GM20431 (cell line): ENCODE data around the gene CYFIP2.

ENCODE experiments used
- in situ Hi-C: fragments of 300-500 bp; cut with MseI, MboI; formaldehyde crosslinking; loops from one replicate; pipeline ENCODE4 v1.15.0; 2020; ENCODE audit warnings: low sequenced_read_pairs; ENCODE audit not compliant: unreplicated experiment

The CYFIP2 gene

DNA sequence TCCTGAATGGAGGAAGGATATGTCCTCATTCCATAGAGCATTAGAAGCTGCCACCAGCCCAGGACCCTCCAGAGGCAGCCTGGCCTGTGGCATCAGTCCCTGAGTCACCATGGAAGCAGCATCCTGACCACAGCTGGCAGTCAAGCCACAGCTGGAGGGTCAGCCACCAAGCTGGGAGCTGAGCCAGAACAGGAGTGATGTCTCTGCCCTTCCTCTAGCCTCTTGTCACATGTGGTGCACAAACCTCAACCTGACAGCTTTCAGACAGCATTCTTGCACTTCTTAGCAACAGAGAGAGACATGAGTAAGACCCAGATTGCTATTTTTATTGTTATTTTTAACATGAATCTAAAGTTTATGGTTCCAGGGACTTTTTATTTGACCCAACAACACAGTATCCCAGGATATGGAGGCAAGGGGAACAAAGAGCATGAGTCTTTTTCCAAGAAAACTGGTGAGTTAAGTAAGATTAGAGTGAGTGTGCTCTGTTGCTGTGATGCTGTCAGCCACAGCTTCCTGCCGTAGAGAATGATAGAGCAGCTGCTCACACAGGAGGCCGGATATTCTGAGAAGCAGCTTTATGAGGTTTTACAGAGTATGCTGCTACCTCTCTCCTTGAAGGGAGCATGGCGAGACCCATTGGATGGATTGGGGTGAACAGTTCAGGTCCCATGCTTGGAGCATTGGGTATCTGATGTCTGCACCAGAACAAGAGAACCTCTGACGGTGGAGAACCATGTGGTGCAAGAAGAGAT is 13.0 kb upstream of the CYFIP2 start:
- in situ Hi-C loops, result no loop called here

DNA sequence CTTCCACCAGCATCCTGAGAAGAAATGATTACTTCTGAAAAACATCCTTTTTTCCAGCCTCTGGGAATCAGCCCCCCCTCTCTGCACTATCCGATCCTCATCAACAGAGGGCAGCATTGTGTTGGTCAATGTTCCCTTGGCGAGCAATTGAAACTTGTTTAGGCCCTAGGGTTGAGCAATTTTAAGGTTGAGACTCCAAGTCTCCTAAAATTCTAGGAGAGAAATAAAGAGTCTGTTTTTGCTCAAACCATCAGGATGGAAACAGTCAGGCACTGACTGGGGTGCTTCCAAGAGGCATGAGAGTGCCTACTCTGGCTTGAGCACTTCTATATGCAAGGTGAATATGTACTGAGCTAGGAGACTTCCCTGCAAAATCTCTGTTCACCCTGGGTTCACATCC is 12.4 kb upstream of the CYFIP2 start:
- in situ Hi-C loops, result no loop called here

DNA sequence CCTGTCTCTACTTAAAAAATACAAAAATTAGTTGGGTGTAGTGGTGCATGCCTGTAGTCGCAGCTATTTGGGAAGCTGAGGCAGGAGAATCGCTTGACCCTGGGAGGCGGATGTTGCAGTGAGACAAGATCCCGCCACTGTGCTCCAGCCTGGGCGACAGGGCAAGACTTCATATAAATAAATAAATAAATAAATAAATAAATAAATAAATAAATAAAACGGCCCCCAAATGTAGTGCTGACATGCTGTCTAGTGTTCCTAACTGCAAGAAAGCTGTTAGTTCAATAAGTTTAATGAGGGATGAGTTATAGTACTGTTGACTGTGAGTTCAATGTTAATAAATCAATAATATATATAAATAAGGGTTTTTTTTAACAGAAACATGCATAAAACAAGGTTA is 7.5 kb upstream of the CYFIP2 start:
- in situ Hi-C loops, result no loop called here

DNA sequence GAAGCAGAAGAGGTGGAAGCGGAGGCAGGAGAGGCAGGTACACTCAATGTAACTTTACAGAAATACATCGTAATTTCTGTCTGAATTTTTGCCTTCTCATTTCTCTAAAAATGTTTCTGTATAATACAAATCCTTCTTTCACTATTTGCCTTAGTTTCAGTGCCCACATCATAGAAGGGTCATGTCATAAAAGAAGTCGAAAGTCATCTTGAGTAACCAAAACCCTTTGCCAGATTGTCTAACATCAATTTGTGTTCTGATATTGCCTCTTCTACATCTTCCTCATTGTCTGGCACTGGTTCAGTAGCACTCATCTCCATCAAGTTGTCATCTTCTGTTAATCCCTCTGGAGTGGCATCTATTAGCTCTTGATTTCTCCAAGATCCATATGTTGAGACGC is 6.2 kb upstream of the CYFIP2 start:
- in situ Hi-C loops, result no loop called here

DNA sequence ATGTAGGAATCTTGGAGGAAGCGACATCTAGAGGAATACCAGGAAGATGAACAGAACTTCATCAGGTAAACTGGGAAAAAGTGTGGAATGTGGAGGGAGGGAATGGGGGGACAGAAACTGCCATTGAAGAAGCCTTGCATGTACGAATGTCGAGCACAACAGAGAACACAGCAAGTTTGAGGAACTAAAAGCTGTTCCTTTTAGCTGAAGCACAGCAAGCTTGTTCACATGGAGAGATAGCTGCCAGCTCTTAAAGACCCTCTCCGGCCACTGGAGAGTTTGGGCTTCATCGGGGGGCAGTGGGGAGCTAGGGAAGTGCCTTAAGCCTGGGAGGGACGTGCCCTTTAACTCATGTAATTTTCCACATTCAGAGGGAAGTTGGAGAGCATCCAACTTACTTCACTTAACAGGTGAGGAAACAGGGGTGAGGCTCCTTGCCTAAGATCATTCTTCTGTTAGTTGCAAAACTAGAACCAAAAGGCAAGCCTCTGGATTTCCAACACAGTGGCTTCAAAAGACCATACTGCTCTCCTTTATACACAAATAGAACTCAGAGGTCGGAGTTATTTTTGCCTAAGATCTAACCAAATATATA is 2.3 kb upstream of the CYFIP2 start:
- in situ Hi-C loops, result no loop called here

DNA sequence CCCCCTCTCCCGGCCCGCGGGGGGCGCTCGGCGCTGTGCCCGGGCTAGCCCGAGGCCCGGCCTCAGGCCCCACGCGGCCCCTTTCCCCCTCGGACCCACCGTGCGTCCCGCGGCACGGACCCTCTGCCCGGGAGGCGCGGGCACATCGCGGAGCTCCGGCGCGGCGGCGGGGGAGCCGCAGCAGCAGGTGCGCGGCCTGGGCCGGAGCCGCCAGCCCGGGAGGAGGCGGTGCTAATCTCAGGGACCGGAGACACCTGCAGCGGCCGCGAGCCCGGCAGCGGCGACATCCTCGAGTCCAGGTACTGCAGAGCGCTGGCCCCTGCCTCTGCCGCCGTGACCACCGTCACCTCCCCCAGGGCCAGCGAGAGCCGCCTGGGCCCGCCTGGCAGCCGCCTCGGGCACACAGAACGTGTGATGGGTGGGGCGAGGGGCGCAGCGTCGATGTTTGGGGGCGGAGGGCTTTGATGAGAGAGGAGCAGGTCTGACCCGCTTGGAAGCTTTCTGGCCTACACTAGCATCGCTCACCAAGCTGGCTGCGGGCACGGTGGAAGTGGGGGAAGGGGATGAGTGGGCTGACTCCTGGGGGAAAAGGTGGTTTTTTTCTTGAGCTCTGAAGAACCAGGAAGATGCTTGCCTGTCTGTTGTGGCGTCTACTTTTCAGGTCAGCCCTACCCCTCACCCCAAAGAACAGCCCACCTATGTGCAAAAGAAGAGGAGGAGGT is 524 bp downstream of the CYFIP2 start:
- in situ Hi-C loops, result no loop called here

DNA sequence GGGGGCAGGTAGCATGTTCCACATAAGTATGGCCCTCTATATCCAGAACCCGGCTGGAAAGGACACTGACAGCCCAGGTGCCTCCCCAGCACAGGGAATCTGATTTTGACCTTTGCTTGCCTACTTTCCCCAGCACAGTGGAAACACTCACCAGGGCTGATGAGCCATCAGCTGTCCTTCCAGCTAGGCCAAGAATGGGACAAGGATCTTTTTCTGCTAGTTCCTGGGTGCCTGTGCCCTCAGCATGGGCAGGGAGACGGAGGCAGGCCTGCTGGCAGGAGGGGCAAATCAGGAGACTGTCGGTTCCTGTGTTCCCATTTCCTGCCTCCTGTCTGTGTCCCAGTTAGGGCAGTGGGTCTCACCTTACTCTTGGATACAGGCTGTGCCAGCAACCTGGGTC is 1.1 kb downstream of the CYFIP2 start:
- in situ Hi-C loops, result no loop called here

DNA sequence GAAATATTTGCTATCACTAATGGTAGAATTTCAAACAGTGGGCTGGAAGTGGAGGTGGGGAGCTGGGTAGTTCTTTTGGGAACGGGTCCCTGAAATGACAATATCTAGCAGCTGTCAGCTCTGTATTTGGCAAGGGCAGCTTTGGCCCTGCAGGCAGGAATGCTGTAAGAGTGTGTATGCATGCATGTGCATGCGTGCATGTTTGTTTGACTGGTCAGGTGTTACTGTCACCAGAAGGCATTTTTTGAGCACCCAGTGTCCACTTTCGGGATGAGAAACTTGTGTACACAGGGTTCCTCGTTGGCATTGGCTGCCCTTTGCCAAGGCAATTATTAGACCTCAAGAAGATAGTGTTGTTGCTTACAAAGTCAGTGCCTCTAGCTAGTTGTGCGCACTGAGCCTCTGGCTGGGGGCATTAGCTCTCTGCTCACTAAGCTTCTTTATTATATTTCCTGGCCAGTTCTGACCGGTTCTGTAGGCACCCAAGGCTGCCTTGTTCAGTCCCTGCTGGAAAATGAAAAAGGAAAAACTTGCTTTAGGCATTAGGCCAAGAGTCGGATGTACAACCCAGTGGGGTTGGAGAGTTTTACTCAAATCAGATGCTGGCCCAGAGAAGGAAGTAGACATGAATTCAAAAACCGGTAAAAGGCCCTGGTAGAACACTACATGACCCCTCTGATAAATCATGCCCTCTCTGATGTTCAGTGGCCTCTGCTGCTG is 2.0 kb downstream of the CYFIP2 start:
- in situ Hi-C loops, result no loop called here

DNA sequence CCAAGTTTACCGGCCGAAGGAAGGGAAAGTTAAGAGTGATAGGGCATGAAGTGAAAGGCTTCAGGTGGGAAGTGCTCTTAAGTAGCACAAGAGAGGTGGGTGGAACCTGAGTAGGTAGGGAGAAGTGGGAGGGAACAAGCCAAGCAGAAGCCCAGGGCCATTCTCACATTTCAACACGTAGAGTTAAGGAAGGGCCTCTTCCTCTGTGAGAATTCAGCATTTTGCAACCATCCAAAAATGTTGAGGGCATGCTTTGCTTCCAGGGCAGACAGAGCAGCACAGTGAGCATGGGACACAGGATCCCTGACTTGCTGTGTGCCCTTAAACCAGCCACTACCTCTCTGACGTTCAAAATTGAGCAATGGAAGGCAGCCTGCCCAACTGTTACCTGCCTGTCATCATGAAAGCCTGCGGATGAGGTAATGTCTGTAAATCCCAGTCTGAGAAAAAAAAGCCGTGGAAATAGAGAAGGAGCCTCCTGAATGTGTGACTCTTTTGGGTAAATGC is 3.3 kb downstream of the CYFIP2 start:
- in situ Hi-C loops, result no loop called here

DNA sequence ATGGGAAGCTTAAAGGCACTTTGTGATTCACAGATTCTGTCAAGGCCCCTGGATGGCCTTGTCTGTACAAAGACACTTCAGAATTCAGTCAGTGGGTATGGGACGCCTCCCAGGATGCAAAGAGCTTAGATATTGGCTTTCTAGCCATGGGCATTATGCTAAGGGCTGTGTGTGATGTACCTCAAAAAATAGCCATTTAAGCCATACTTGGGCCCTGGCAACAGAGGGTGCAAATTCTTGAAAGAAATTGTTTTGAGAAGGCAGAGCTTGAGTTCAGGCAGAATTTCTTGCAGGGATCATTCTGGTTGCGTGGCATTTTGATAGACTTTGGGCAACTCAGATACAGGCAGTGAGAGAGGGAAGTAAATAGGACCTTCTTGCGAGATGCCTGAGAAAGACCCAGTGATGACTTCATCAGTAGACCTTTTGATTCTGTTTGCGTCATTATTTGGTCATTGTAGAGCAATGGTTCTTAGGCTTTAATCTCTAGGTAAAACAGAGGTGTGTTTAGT is 3.9 kb downstream of the CYFIP2 start:
- in situ Hi-C loops, result no loop called here

DNA sequence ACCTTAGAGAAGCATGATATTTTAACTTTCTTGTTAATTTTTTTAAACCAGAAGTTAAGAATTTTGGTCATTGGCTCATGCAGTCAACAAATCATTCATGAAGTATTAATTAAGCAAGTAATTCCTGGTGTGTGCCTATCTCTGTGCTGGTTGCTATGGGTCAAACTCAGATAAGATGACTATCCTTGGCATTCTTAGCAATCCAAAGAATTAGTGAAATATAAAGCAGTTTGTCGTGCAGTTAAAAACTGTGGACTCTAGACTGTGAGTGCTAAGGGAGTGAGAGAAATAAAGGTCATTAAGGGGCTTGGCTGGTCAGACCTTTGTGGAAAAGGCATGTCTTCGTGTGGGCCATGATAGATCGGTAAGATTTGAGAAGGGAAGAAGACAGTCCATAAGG is 4.8 kb downstream of the CYFIP2 start:
- in situ Hi-C loops, result no loop called here

DNA sequence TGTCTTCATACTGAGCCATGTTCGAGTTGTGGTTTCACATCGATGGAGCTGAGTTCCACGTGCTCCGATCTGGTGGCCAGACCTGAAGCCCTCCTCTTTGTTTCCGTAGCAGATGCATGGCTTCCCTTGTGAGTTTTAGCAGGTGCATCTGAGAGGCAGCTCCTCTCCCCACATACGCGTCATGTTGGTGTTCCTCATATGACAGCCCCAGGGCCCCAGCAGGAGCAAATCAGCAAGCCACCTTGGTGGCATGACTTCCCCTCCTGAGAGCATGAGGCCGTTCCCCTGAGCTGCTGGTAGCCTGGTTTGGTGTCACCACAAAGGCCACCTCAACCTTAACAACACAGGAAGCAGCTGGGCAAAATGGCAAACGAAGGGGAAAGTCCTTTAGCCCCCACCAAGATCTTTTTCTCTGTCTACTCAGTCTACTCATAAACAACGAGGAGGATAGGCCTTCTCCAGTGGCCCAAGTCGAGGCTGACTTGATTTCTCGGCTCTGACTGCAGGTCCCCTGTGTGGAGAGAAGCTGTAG is 5.9 kb downstream of the CYFIP2 start:
- in situ Hi-C loops, result no loop called here

DNA sequence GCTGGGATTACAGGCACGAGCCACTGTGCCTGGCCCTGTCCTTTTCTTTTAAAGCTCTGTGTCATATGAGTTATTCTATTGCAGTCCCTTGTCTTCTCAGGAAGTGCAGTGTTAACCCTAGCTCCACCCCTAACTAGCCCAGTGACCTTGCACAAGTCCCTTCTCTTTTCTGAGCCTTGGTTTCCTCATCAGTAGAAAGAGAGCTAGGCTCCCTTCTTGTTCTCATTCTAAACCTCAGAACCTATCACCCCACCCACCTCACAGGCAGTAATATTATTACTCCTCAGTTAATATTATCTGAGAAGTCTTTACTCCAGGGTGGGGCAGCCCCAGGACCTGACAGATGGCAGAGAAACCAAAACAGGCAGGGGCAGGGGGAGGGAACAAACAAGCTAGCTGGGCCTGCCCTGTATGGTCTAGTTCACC is 7.2 kb downstream of the CYFIP2 start:
- in situ Hi-C loops, result no loop called here

DNA sequence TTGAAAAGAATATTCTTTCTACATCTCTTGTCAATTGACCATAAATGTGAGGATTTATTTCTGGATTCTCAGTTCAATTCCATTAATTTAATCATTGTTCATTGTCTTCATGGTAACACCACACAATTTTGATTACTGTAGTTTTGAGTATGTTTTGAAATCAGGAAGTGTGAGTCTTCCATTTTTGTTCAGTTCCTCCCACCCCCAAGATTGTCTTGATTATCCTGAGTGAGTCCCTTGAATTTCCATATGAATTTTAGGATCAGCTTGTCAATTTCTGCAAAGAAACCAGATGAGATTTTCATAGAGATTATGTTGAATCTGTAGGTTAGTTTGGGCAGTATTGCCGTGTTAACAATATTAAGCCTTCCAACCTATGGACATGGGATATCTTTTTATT is 9.5 kb downstream of the CYFIP2 start:
- in situ Hi-C loops, result no loop called here

DNA sequence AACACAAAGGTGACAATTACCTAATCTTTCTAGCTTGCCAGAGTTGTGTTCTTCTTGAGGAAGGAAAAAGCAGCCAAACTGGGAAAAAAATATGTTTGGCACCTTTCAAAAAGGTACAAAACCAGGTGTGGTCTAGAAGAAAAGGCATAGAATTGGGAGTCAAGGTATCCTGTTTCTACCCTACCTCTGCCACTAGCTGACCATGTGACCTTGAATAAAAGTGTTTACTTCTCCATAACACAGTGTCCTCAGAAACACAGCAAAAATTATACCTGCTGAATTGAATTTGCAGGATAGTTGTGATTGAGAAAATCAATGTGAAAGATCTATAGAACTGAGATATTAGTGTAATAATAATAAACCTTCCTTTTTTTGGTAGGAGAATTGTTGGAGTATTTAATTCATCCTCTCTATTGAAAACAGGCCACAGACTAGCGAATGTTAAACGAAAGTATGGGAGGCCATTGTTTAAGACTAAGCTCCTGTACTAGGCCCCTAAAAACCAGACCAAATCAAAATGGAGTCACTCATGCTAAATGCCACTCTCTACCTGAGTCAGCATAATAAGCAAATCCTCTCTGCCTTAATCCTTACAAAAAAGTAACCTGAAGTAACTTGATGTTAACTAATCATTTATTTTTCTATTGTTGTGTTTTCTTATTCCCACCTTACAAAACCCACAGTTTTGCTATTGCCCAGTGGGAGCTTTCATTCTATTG is 12.6 kb downstream of the CYFIP2 start:
- in situ Hi-C loops, result no loop called here

DNA sequence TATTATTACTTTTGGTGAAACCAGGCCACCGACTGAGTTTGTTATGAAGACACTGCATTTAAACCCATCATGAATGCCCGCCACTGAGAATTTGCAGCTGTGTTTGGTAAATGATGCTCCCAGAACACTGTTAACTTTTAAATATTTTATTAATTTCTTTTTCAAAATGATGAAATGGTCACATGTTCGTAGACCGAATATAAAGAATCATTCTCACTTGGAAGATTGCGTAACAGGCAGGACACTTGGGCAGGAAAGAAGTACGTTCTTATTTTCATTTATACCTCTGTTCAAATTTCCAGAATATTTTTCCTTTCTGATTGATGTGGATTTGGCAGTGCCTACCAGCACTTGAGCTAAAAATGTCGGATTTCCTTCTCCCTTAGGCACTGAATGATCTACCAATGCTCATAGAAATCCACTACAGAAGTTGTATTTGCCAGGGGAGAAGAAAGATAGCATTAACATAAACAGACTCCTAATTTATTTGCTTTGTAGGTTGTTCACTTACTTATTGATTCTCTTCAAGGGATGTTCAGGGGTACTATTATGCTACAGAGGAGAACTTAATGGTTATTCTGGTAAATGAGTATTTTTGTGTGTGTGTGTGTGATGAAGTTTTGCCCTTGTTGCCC is 13.8 kb downstream of the CYFIP2 start:
- in situ Hi-C loops, result no loop called here

DNA sequence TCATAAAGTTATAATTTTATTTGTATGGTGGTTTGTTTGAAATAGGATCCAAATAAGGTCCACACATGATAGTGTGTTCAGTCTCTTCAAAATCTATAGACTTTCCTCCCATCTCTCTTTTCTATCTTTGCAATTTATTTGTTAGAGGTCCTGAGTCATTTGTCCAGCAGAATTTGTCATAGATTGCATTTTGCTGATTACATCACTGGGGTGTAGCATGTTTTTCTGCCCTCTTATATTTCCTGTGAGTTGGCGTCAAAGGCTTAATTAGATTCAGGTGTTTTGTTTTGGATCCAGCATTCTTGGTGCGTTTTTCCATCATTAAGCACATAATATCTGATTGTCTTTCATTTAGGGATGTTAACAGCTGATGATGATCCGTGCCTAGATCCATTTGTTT is 15.0 kb downstream of the CYFIP2 start:
- in situ Hi-C loops, result no loop called here

DNA sequence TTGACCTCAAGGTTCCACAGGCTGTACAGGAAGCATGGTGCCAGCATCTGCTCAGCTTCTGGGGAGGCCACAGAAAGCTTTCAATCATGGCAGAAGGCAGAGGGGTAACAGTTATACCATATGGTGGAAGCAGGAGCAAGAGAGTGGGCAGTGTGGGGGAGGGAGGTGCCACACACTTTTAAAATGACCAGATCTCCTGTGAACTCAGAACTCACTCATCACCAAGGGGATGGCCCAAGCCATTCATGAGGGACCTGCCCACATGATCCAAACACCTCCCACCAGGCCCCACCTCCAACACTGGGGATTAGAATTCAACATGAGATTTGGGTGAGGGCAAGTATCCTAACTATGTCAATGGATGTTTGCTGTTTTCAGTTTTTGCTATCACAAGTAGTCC is 16.2 kb downstream of the CYFIP2 start:
- in situ Hi-C loops, result no loop called here

DNA sequence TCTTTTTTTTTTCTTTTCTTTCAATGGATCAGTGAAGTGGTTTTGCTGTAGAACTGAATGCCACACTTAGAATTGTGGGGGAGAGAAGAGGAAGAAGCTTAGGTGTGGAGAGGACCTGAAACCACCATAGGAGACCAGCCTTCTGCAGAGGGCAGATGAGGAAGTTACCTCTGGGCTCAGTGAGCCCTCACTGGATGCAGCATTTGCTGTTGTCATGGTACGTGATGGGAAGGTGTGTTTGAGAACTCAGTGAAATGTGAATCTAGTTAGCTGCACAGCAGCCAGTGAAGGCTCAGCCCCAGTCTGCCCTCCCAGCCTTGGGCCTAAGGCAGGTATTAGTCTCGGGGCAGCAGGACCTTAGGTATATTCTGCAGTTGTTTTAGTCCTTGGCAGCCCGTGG is 17.5 kb downstream of the CYFIP2 start:
- in situ Hi-C loops, result no loop called here
